Vagina (tissue), 2 donors: ENCODE measurements around the gene NT5C2.

Experiments
- POLR2A ChIP-seq, 2 donors: fragments of 450-650 bp; IDR thresholded peaks; one replicate each; pipeline ENCODE4 v1.6.1; 2017; ENCODE audit warnings: antibody characterized with exemption in 2 of 2, mild to moderate bottlenecking in 2 of 2, moderate library complexity in 2 of 2
- TF ChIP-seq, protein P1 (sequence below), 3 experiments: fragments of 450-650 bp in 2 of 3; fragments of 200-600 bp in 1 of 3; sonication (generic) in 1 of 3; IDR thresholded peaks; one replicate each; pipeline ENCODE4 v1.5.1; 2017 to 2019; ENCODE audit warnings: antibody characterized with exemption in 3 of 3, mild to moderate bottlenecking in 2 of 3, moderate library complexity in 2 of 3

DNA sequence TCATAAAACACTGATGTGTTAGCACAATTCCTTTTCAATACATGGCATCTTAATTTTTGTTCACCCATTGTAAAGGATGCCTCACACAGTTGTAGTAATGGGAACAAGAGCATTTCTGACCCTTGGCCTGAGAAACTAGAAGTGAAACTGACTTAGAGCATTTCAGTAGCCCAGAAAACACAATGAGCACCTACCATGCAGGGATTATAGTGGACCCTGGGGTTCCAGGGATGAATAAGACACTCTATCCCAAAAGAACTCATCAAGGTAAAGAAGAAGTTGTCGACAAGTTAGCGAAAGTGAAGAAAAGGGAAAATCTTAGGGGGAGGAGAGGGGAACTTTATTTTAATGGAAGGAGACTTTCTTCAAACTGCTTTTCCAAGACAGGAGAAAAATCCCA is 125.6 kb downstream of the NT5C2 start:
- TF ChIP-seq, protein P1, sequence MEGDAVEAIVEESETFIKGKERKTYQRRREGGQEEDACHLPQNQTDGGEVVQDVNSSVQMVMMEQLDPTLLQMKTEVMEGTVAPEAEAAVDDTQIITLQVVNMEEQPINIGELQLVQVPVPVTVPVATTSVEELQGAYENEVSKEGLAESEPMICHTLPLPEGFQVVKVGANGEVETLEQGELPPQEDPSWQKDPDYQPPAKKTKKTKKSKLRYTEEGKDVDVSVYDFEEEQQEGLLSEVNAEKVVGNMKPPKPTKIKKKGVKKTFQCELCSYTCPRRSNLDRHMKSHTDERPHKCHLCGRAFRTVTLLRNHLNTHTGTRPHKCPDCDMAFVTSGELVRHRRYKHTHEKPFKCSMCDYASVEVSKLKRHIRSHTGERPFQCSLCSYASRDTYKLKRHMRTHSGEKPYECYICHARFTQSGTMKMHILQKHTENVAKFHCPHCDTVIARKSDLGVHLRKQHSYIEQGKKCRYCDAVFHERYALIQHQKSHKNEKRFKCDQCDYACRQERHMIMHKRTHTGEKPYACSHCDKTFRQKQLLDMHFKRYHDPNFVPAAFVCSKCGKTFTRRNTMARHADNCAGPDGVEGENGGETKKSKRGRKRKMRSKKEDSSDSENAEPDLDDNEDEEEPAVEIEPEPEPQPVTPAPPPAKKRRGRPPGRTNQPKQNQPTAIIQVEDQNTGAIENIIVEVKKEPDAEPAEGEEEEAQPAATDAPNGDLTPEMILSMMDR (IDR thresholded peaks at IDR 0.05) = no peak
- TF ChIP-seq POLR2A (IDR thresholded peaks at IDR 0.05) = no peak
